GM19023 (cell line): ENCODE measurements around the gene CFL1.
A peak's percentile ranks its signal among the peaks of the same experiment; 100 is the strongest.

ENCODE experiments used
- ATAC-seq: cut with Tn5 transposase; IDR thresholded peaks from one replicate; pipeline ENCODE4 v1.9.1; 2021; ENCODE audit warnings: mild to moderate bottlenecking, moderate library complexity; ENCODE audit not compliant: unreplicated experiment

CFL1 gene

GRCh38 chr11:65888163-65888814, 30.3 kb upstream of the CFL1 start, which contains the start of gene FIBP:
TSS of gene FIBP (minus strand) at chr11:65888471. CDS start at chr11:65888418, 53 bp downstream.
- peak; percentile 40 for ATAC-seq

- peak; percentile 0 for ATAC-seq
These were observed 29.8 kb upstream of the CFL1 start for GRCh38 chr11:65887723-65888162.

- ATAC-seq: no peak
These were observed 29.1 kb upstream of the CFL1 start for GRCh38 chr11:65886826-65887722.

GRCh38 chr11:65885808-65886536, 28.0 kb upstream of the CFL1 start:
- no peak for ATAC-seq

GRCh38 chr11:65885231-65885630, 27.3 kb upstream of the CFL1 start:
- no peak for ATAC-seq

- ATAC-seq: no peak
These were observed 26.7 kb upstream of the CFL1 start for GRCh38 chr11:65884716-65885092.

- no peak for ATAC-seq
These were observed 26.1 kb upstream of the CFL1 start for GRCh38 chr11:65883786-65884715.

GRCh38 chr11:65883058-65883761, 25.2 kb upstream of the CFL1 start:
- no peak for ATAC-seq

GRCh38 chr11:65882120-65883057, 24.4 kb upstream of the CFL1 start:
- ATAC-seq: no peak

- ATAC-seq: no peak
These were observed 23.0 kb upstream of the CFL1 start for GRCh38 chr11:65880844-65881421.

- no peak for ATAC-seq
These were observed 22.0 kb upstream of the CFL1 start for GRCh38 chr11:65880027-65880426.

- ATAC-seq: no peak
These were observed 21.6 kb upstream of the CFL1 start, which contains the start of gene CTSW for GRCh38 chr11:65879617-65880016. TSS of gene CTSW (plus strand) at chr11:65879837. CDS start at chr11:65879855, 18 bp downstream.

- ATAC-seq: peak; percentile 81
These were observed 15.6 kb upstream of the CFL1 start for GRCh38 chr11:65873318-65874156.

GRCh38 chr11:65872586-65873317, 14.8 kb upstream of the CFL1 start, which contains the start of gene EFEMP2:
TSS of gene EFEMP2 (minus strand) at chr11:65872800. CDS start at chr11:65872354, 446 bp downstream.
- no peak for ATAC-seq

- ATAC-seq: no peak
These were observed 14.0 kb upstream of the CFL1 start for GRCh38 chr11:65871811-65872548.
